ENCODE data around the gene ACVR2B. TPM values are rescaled to one million over a fixed set of nuclear protein-coding genes. Genes with fewer than 3 reads are reported as not detected.

The ACVR2B gene
- total and polyA plus RNA-seq, 8 donors, result 0.61 to 11.0 (median 1.7) TPM

DNA sequence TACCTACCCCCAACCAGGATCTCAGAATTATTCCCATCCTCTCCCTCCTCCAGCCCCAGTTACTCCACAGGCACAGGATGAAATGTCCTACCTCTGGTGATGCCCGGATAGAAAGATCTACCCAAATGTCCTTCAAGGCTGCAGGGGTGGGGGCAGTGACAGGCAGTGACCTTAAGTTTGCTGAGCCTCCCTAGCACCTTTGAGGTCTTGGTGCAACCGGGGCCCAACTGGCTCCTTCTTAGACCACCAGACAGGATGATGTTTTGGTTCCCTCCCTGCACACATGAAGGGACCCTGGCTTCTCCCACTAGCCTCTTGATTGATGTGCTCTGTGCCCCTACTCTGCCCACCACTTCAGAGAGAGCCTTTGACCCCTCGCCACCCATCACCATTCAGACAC, 78.8 kb downstream of the ACVR2B start:
- intact Hi-C loops (cut with DNase I; ENCODE audit: low total_unique reads), result no loop called here
- H3K4me3 ChIP-seq, result no peak overlapping the region
- no peak for DNase-seq
- no peaks in the 10 kb centered on the region for H3K27me3 ChIP-seq
- no peaks in the 10 kb centered on the region for H3K4me1 ChIP-seq
- no peaks in the 10 kb centered on the region for H3K9me3 ChIP-seq
- peaks cover 0 to 50% (median 18%) of the 10 kb centered on the region in 4 donors for H3K36me3 ChIP-seq
- no peak for TF ChIP-seq POLR2A (IDR thresholded peaks at IDR 0.05)
- TF ChIP-seq EP300 (IDR thresholded peaks at IDR 0.05), result no peak
- no peak for TF ChIP-seq POLR2AphosphoS5 (IDR thresholded peaks at IDR 0.05)
- TF ChIP-seq, protein P1, sequence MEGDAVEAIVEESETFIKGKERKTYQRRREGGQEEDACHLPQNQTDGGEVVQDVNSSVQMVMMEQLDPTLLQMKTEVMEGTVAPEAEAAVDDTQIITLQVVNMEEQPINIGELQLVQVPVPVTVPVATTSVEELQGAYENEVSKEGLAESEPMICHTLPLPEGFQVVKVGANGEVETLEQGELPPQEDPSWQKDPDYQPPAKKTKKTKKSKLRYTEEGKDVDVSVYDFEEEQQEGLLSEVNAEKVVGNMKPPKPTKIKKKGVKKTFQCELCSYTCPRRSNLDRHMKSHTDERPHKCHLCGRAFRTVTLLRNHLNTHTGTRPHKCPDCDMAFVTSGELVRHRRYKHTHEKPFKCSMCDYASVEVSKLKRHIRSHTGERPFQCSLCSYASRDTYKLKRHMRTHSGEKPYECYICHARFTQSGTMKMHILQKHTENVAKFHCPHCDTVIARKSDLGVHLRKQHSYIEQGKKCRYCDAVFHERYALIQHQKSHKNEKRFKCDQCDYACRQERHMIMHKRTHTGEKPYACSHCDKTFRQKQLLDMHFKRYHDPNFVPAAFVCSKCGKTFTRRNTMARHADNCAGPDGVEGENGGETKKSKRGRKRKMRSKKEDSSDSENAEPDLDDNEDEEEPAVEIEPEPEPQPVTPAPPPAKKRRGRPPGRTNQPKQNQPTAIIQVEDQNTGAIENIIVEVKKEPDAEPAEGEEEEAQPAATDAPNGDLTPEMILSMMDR (IDR thresholded peaks at IDR 0.05), result no peak
- 60 to 93% (median 65%) methylated on average over 2 to 3 of the region's 3 CpGs for WGBS, 5 donors
- no peak overlapping the region for H3K27ac ChIP-seq

DNA sequence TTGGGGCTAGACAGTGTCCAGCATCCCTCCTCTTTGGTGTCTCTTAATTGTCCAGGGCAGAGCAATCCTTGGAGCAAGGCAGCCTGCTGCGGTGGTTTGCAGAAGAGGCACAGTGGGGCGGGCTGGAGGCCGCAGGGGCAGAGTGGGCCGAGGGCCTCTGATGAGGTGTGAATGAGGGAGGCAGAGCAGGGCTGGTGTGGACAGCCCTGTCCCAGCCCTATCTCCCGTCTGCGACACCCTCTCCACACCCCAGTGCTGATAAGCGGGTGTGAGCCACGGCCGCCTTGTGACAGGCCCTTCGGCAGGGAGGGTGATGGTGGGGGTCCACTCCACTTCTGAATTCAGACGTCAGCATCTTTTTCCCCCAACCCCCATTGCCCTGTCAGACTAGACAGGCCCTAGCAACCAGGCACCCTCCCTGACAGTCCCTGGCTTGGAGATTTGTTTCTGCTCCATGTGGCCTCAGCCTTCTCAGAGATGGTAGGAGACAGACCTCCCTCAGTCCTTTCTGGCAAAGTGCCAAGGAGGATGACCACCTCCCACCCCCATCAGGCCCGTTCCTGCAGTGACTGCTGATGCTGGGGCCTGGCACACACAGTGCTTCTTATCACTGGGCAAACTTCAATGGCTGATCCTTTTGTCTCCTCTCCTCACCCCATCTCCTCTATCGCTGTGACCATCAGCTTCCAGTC, 79.7 kb downstream of the ACVR2B start:
- H3K27ac ChIP-seq, result no peak overlapping the region
- 69 to 82% (median 75%) methylated on average over 8 to 13 of the region's 13 CpGs for WGBS, 5 donors
- H3K27me3 ChIP-seq, result no peaks in the 10 kb centered on the region
- TF ChIP-seq, protein P1 (IDR thresholded peaks at IDR 0.05), result no peak
- peaks cover 0 to 41% (median 10%) of the 10 kb centered on the region in 4 donors for H3K36me3 ChIP-seq
- no peaks in the 10 kb centered on the region for H3K4me1 ChIP-seq
- no peak overlapping the region for H3K4me3 ChIP-seq
- intact Hi-C loops (cut with DNase I; ENCODE audit: low total_unique reads), result no loop called here
- H3K9me3 ChIP-seq, result no peaks in the 10 kb centered on the region
- no peak for DNase-seq

DNA sequence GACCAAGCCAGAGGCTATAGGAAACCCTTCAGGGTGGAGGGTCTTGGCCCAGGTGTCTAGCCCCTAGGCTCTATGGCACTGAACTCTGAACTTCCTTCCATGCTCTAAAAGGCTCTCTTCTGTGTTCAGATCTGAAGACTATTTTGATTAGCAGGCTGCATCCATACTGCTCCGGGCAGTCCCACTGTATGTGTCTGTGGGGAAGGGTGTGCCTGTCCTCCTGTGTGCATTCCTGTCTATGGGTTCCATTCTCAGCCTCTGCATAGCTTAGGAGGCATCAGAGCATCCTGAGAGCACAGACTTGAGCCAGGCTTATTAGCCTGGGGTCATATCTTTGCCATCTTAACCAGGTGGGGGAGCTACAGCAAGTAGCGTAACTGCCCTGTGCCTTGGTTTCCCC, 80.5 kb downstream of the ACVR2B start:
- 88 to 100% (median 99%) methylated on average over 2 of the region's 2 CpGs for WGBS, 5 donors
- peaks cover 0 to 39% (median 8%) of the 10 kb centered on the region in 4 donors for H3K36me3 ChIP-seq
- H3K9me3 ChIP-seq, result no peaks in the 10 kb centered on the region
- no peaks in the 10 kb centered on the region for H3K4me1 ChIP-seq
- intact Hi-C loops (cut with DNase I; ENCODE audit: low total_unique reads), result no loop called here
- H3K4me3 ChIP-seq, result no peak overlapping the region
- TF ChIP-seq POLR2AphosphoS5 (IDR thresholded peaks at IDR 0.05) (no peak), EP300 (IDR thresholded peaks at IDR 0.05) (no peak), POLR2A (IDR thresholded peaks at IDR 0.05) (no peak)
- TF ChIP-seq, protein P1 (IDR thresholded peaks at IDR 0.05), result no peak
- H3K27me3 ChIP-seq, result no peaks in the 10 kb centered on the region
- no peak overlapping the region for H3K27ac ChIP-seq
- no peak for DNase-seq

DNA sequence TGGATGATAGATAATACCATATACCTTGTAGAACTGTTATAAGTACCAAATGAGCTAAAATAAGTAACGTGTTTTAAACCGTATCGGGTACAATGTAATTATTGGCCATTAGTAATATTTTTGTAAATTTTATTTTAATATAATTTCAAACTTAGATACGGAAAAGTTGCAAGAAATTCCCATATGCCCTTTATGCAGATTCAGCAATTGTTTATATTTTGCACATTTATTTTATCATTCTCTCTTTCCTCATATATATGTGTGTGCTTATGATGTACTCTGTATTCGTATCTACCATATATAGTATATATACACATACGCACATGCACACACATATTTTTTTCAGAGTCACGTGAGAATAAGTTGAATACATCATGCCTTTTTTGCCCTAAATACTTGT, 80.9 kb downstream of the ACVR2B start:
- DNase-seq, result no peak
- H3K4me1 ChIP-seq, result no peaks in the 10 kb centered on the region
- H3K9me3 ChIP-seq, result no peaks in the 10 kb centered on the region
- no peak overlapping the region for H3K4me3 ChIP-seq
- TF ChIP-seq EP300 (IDR thresholded peaks at IDR 0.05), result no peak
- no peak for TF ChIP-seq POLR2A (IDR thresholded peaks at IDR 0.05)
- TF ChIP-seq, protein P1 (IDR thresholded peaks at IDR 0.05), result no peak
- TF ChIP-seq POLR2AphosphoS5 (IDR thresholded peaks at IDR 0.05), result no peak
- H3K36me3 ChIP-seq, result peaks cover 0 to 39% (median 6%) of the 10 kb centered on the region in 4 donors
- no peaks in the 10 kb centered on the region for H3K27me3 ChIP-seq
- intact Hi-C loops (cut with DNase I; ENCODE audit: low total_unique reads), result no loop called here
- 95 to 99% (median 98%) methylated on average over 7 of the region's 7 CpGs for WGBS, 5 donors
- H3K27ac ChIP-seq, result no peak overlapping the region

Data from stomach (tissue), 9 donors.